ENCODE results near the gene ZNF594. TPM values are rescaled to one million over a fixed set of nuclear protein-coding genes. Genes with fewer than 3 reads are reported as not detected.
"Not testable (repeated sequence)": the region's sequence is repeated elsewhere in the genome, so short reads cannot be mapped to it uniquely, and the experiment has no call there.

ZNF594 gene
- total and polyA plus RNA-seq, 2 experiments from 2014 or later, result 3.1 to 6.2 TPM

DNA sequence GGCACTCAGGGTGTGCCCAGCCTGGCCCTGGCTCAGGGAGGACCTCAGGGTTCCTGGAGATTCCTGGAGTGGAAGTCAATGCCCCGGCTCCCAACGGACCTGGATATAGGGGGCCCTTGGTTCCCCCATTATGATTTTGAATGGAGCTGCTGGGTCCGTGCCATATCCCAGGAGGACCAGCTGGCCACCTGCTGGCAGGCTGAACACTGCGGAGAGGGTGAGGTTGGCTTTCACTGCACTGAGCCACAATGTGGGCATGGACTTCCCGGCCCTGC lies 52.3 kb downstream of the ZNF594 start:
- no peak overlapping the region for H3K4me2 ChIP-seq (ENCODE audit: unreplicated experiment)
- H3F3A ChIP-seq (ENCODE audit: insufficient read depth), result no peaks in the 10 kb centered on the region
- in situ Hi-C loops (cut with MboI), result no loop called here
- WGBS, 2 experiments (ENCODE audit: low coverage in 1 of 2, low lambda C conversion rate in 2 of 2, missing lambda C conversion rate in 2 of 2), result 80 to 85% methylated on average over 4 to 5 of the region's 5 CpGs
- H3K4me3 ChIP-seq, result no peak overlapping the region
- H3K9me3 ChIP-seq (ENCODE audit: low read depth), result no peaks in the 10 kb centered on the region
- H3K27me3 ChIP-seq (replicated peaks; ENCODE audit: insufficient read depth), result 0 out of 2 replicates have a peak, but pooled peaks cover 1% of the 10 kb centered on the region
- H2AFZ ChIP-seq, result no peak overlapping the region
- no peaks in the 10 kb centered on the region for H3K9me2 ChIP-seq (ENCODE audit: insufficient read depth)
- no peaks in the 10 kb centered on the region for H3K4me1 ChIP-seq (ENCODE audit: insufficient read depth)
- no peak overlapping the region for H3K27ac ChIP-seq
- DNase-seq, result no peak
- H4K20me1 ChIP-seq (ENCODE audit: insufficient read depth), result no peaks in the 10 kb centered on the region
- H3K79me2 ChIP-seq (ENCODE audit: insufficient read depth), result no peaks in the 10 kb centered on the region
- no peak for TF ChIP-seq EZH2 (IDR thresholded peaks at IDR 0.05; ENCODE audit: insufficient read depth, poor library complexity, severe bottlenecking)
- no peak for TF ChIP-seq EZH2phosphoT487 (IDR thresholded peaks at IDR 0.05; ENCODE audit: insufficient read depth, low read depth)
- no peak overlapping the region for H3K9ac ChIP-seq
- no peaks in the 10 kb centered on the region for H3K36me3 ChIP-seq (ENCODE audit: low read depth)

- WGBS, 2 experiments (ENCODE audit: low coverage in 1 of 2, low lambda C conversion rate in 2 of 2, missing lambda C conversion rate in 2 of 2), result 76 to 80% methylated on average over 24 of the region's 24 CpGs
- no peak for DNase-seq
- H3K27me3 ChIP-seq (replicated peaks; ENCODE audit: insufficient read depth), result no peaks in the 10 kb centered on the region
- no peak overlapping the region for H3K4me2 ChIP-seq (ENCODE audit: unreplicated experiment)
- H3K36me3 ChIP-seq (ENCODE audit: low read depth), result no peaks in the 10 kb centered on the region
- no peak overlapping the region for H3K9ac ChIP-seq
- no peaks in the 10 kb centered on the region for H3K4me1 ChIP-seq (ENCODE audit: insufficient read depth)
- H2AFZ ChIP-seq, result no peak overlapping the region
- in situ Hi-C loops (cut with MboI), result no loop called here
- no peaks in the 10 kb centered on the region for H3K79me2 ChIP-seq (ENCODE audit: insufficient read depth)
- H3F3A ChIP-seq (ENCODE audit: insufficient read depth), result no peaks in the 10 kb centered on the region
- H3K9me2 ChIP-seq (ENCODE audit: insufficient read depth), result no peaks in the 10 kb centered on the region
- no peak overlapping the region for H3K4me3 ChIP-seq
- H3K9me3 ChIP-seq (ENCODE audit: low read depth), result no peaks in the 10 kb centered on the region
- H3K27ac ChIP-seq, result no peak overlapping the region
- H4K20me1 ChIP-seq (ENCODE audit: insufficient read depth), result no peaks in the 10 kb centered on the region
- TF ChIP-seq EZH2phosphoT487 (IDR thresholded peaks at IDR 0.05; ENCODE audit: insufficient read depth, low read depth) (no peak), EZH2 (IDR thresholded peaks at IDR 0.05; ENCODE audit: insufficient read depth, poor library complexity, severe bottlenecking) (no peak)
These were observed 52.8 kb downstream of the ZNF594 start for GRCh38 chr17:5138616-5139457.

- in situ Hi-C loops (cut with MboI); H3K4me2 ChIP-seq (ENCODE audit: unreplicated experiment); H3F3A ChIP-seq (ENCODE audit: insufficient read depth); H3K9ac ChIP-seq; DNase-seq; H2AFZ ChIP-seq; H3K36me3 ChIP-seq (ENCODE audit: low read depth); H3K79me2 ChIP-seq (ENCODE audit: insufficient read depth); H4K20me1 ChIP-seq (ENCODE audit: insufficient read depth); H3K9me2 ChIP-seq (ENCODE audit: insufficient read depth); H3K27me3 ChIP-seq (replicated peaks; ENCODE audit: insufficient read depth); H3K9me3 ChIP-seq (ENCODE audit: low read depth); H3K4me3 ChIP-seq; H3K27ac ChIP-seq; H3K4me1 ChIP-seq (ENCODE audit: insufficient read depth): not testable (repeated sequence)
- 75 to 86% methylated on average over 7 to 9 of the region's 9 CpGs for WGBS, 2 experiments (ENCODE audit: low coverage in 1 of 2, low lambda C conversion rate in 2 of 2, missing lambda C conversion rate in 2 of 2)
These were observed 53.5 kb downstream of the ZNF594 start for GRCh38 chr17:5138198-5138544.

- H3K4me1 ChIP-seq (ENCODE audit: insufficient read depth); H3K4me3 ChIP-seq; H3K27ac ChIP-seq; H3K9me2 ChIP-seq (ENCODE audit: insufficient read depth); H3K4me2 ChIP-seq (ENCODE audit: unreplicated experiment); H3F3A ChIP-seq (ENCODE audit: insufficient read depth); H3K27me3 ChIP-seq (replicated peaks; ENCODE audit: insufficient read depth); in situ Hi-C loops (cut with MboI); H2AFZ ChIP-seq; H3K9me3 ChIP-seq (ENCODE audit: low read depth); H4K20me1 ChIP-seq (ENCODE audit: insufficient read depth); H3K79me2 ChIP-seq (ENCODE audit: insufficient read depth); H3K9ac ChIP-seq; DNase-seq; H3K36me3 ChIP-seq (ENCODE audit: low read depth): not testable (repeated sequence)
- 70 to 74% methylated on average over 15 of the region's 15 CpGs for WGBS, 2 experiments (ENCODE audit: low coverage in 1 of 2, low lambda C conversion rate in 2 of 2, missing lambda C conversion rate in 2 of 2)
These were observed 54.0 kb downstream of the ZNF594 start for GRCh38 chr17:5137511-5138197.

- H3K9ac ChIP-seq; H4K20me1 ChIP-seq (ENCODE audit: insufficient read depth); H3K27me3 ChIP-seq (replicated peaks; ENCODE audit: insufficient read depth); DNase-seq; in situ Hi-C loops (cut with MboI); H3K27ac ChIP-seq; H3K4me1 ChIP-seq (ENCODE audit: insufficient read depth); H3K9me2 ChIP-seq (ENCODE audit: insufficient read depth); H3F3A ChIP-seq (ENCODE audit: insufficient read depth); H3K9me3 ChIP-seq (ENCODE audit: low read depth); H3K36me3 ChIP-seq (ENCODE audit: low read depth); H3K4me2 ChIP-seq (ENCODE audit: unreplicated experiment); H2AFZ ChIP-seq; H3K79me2 ChIP-seq (ENCODE audit: insufficient read depth); H3K4me3 ChIP-seq: not testable (repeated sequence)
- WGBS, 2 experiments (ENCODE audit: low coverage in 1 of 2, low lambda C conversion rate in 2 of 2, missing lambda C conversion rate in 2 of 2), result 65 to 68% methylated on average over 11 to 14 of the region's 14 CpGs
These were observed 54.9 kb downstream of the ZNF594 start for GRCh38 chr17:5136580-5137412.

Measured in GM23248 (cell line).